A673 (cell line): ENCODE results near the gene TIMM23B.

ENCODE experiments used
- CTCF ChIP-seq: fragments of 300-800, 200-600 bp; sonication (generic); conservative IDR thresholded peaks from 2 replicates; pipeline ENCODE4 v1.5.1; 2017; ENCODE audit warnings: low read depth, mild to moderate bottlenecking, antibody characterized with exemption, low read length, moderate library complexity, mixed read lengths
- EZH2 ChIP-seq: fragments of 200-600 bp; sonication (generic); IDR thresholded peaks from 2 replicates; pipeline ENCODE4 v1.6.1; 2017; ENCODE audit warnings: borderline replicate concordance, low read depth, mild to moderate bottlenecking, mixed read lengths, antibody characterized with exemption, low read length; ENCODE audit not compliant: poor library complexity, severe bottlenecking

- TF ChIP-seq CTCF, result no peak
- no peak for TF ChIP-seq EZH2
These were observed 79.8 kb downstream of the TIMM23B start for GRCh38 chr10:50021646-50022045.
